GM12872 (cell line): ENCODE results near the gene OR5AL1.

Experiments
- CTCF ChIP-seq: IDR thresholded peaks from 3 replicates; pipeline ENCODE4 v1.5.1; 2011; ENCODE audit warnings: low read depth, mild to moderate bottlenecking, low read length, moderate library complexity; ENCODE audit not compliant: insufficient read depth

Gene OR5AL1

GRCh38 chr11:56412396-56412795, at the start of gene OR5AL1:
OR5AL1 (plus strand) TSS chr11:56412696.
- no peak for TF ChIP-seq CTCF

GRCh38 chr11:56375324-56375723, 37.2 kb upstream of the OR5AL1 start, which contains the start of gene OR8U1:
OR8U1 (plus strand) TSS chr11:56375624; CDS start chr11:56375624, 0 bp downstream.
- TF ChIP-seq CTCF: no peak

- no peak for TF ChIP-seq CTCF
Observed at GRCh38 chr11:56380120-56380519, 32.4 kb upstream of the OR5AL1 start.

- no peak for TF ChIP-seq CTCF
Observed at GRCh38 chr11:56394381-56394780, 18.1 kb upstream of the OR5AL1 start.

- no peak for TF ChIP-seq CTCF
Observed at GRCh38 chr11:56396047-56396446, 16.4 kb upstream of the OR5AL1 start.

GRCh38 chr11:56404393-56404792, 8.1 kb upstream of the OR5AL1 start:
- no peak for TF ChIP-seq CTCF

GRCh38 chr11:56410801-56411200, 1.7 kb upstream of the OR5AL1 start:
- no peak for TF ChIP-seq CTCF

- no peak for TF ChIP-seq CTCF
Observed at GRCh38 chr11:56453521-56453920, 41.0 kb downstream of the OR5AL1 start.
